CD4-positive, alpha-beta T cell treated with Interleukin-6 for 4 hours (primary cell): ENCODE data around the gene GUCY2C.
A peak's percentile ranks its signal among the peaks of the same experiment; 100 is the strongest.
"Not testable (repeated sequence)": the region's sequence is repeated elsewhere in the genome, so short reads cannot be mapped to it uniquely, and the experiment has no call there.

Experiments
- DNase-seq: peaks from one replicate; pipeline ENCODE4 v3.0.0-alpha.2; 2020; ENCODE audit warnings: mixed read lengths

Gene GUCY2C

DNA sequence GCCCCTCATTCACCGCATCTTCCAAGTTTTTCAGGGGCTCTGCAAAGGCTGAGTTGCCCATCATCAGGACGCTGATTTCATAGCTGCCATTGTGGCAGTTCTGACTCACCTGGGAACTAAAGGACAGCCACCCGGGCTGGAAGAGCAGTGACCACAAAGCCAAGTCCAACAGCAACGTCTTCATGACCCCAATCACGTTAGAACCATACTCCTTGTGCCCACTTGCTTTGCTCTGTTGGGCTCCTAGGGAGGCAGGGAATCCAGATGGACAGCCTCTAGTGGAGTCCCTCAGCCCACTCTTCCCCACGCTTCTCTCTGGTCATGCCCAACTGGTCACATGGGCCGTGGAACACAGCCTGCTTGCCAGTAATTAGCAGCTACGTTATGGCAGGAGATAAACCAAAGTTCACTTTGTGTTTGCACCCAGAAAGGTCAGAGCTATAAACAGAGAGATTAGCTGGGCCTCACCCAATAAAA, at the start of gene GUCY2C:
TSS of gene GUCY2C (minus strand) at position 335 of the 477 bp plus-strand sequence. CDS start at position 184, 151 bp downstream.
- DNase-seq, result no peak

DNA sequence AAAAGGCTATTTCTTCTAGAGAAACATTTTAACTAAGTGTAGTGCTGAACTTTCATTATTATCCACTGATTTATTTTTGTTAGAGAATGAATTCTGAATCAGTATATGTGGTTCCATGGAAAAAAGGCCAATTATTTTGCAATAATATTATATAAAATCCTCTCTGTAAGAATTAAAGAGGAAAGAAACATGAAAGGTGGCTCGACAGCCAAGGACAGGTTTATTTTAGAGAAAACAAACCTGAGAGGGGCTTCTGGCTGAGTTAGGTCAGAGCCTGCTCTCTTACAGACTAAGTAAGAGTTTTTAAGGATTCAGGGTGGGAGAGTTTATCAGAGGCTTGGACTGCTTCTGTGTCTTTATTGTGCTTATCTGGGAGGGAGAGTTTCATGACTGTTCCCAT, 46.7 kb upstream of the GUCY2C start:
- no peak for DNase-seq

DNA sequence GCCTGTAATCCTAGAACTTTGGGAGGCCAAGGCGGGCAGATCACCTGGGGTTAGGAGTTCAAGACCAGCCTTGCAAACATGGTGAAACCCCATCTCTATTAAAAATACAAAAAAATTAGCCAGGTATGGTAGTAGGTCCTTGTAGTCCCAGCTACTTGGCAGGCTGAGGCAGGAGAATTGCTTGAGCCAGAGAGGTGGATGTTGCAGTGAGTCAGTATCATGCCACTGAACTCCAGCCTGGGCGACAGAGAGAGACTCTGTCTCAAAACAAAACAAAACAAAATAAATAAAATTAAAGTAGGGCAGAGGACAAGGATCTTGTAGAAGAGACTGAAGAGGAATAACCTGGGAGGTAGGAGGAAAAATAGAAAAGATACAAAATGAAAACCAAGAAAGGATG, 45.5 kb upstream of the GUCY2C start:
- DNase-seq, result no peak

DNA sequence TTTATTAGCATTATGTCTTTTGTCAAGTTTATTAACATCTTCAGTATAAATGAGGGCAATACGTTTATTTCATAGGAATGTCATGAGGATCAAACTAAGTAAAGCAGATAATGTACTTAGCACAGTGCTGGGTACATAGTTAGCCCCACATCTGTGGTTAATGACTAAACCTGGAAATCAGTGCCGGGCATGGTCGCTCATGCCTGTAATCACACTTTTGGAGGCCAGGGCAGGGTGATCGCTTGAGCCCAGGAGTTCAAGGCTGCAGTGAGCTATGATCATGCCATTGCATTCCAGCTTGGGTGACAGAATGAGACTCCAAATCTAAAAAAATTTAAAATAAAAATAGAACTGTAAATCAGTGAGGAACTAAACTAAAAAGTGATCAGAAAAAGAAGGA, 44.8 kb upstream of the GUCY2C start:
- no peak for DNase-seq

DNA sequence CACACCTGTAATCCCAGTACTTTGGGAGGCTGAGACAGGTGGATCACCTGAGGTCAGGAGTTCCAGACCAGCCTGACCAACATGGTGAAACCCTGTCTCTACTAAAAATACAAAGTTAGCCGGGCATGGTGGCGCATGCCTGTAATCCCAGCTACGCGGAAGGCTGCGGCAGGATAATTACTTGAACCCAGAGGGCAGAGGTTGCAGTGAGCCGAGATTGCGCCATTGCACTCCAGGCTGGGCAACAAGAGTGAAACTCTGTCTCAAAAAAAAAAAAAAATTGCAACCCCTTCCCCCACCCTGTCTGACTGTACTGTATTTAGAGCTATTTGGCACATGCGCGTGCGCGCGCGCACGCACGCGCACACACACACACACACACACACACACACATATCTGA, 40.0 kb upstream of the GUCY2C start:
- DNase-seq, result not testable (repeated sequence)

DNA sequence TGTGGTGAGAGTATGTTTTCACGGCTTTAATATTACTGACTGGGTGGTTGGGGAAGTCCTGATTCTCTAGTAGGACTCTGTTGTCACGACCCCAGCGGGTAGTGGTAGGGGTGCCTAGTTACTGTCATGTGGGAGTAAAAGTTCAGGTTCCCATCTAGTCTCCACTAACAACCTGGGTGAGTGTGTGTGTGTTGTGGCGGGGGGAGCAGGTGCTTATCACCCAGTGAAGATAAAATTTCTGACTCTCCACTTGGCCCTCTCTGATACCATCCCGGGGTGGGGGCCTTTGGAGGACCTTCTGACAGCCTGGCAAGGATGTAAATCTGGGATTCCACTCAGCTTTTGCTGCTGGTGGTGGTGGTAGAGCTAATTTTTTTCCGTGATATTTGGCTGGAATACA, 35.4 kb upstream of the GUCY2C start:
- DNase-seq, result no peak

DNA sequence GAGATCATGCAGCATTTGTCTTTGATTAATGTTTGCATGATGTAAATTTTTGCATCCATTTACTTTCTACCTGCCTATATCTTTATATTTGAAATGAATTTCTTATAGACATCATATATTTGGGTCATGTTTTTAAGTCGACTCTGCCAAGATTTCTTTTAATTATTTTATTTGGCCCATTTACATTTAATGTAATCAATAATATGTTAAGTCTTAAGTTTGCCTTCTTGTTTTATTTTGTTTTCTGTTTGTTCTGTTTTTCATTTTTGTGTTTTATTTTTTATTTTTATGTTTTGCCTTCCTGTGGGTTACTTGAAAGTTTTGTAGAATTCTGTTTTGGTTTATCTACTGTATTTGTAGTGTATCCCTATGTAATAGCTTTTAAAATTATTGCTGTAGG, 33.2 kb upstream of the GUCY2C start:
- no peak for DNase-seq

DNA sequence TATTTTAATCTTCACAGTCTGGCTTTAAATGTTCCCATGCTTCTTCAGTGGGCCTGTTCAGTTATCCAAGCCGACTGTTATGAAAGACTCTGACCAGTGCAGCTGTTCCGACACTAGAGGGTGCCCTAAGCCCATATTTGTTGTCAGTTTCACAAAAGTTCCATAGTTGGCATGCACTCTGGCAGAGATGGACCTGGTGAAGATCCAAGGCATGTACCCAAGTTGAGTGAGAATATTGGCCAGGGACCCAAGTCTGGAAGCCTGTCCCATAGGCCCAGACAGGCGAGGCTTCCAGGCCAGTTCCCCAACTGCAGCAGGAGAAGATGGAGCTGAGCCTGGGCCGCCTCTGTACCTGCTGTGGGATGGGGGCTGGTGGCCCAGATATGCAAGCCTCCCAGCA, 27.4 kb upstream of the GUCY2C start:
- peak; percentile 73 for DNase-seq

DNA sequence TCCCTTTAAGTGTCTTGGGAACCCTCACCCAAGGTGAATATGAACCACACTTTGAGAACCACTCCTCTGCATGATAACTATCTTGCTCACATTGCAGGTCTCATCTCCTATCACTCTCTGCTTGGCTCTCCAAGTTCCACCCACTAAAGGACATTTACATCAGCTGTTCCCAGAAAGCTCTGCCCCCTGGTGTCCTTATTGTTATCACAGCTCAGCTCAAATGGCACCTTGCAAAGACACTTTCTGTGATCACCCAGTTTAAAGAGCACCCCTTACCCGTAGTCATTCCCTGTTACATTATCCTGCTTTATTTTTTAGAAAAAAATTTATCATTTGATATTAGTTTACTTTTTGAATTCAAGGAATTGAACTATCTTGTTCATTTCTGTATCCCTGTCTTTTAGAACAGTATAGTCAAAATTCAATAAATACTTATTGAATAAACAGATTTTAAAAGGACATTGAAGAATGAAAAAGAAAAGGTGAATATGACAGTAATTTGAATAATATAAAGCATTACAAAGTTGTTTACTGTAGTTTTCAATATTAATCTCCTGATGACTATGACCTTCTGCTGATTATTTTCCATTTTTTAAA, 20.5 kb upstream of the GUCY2C start:
- DNase-seq, result peak; percentile 58

DNA sequence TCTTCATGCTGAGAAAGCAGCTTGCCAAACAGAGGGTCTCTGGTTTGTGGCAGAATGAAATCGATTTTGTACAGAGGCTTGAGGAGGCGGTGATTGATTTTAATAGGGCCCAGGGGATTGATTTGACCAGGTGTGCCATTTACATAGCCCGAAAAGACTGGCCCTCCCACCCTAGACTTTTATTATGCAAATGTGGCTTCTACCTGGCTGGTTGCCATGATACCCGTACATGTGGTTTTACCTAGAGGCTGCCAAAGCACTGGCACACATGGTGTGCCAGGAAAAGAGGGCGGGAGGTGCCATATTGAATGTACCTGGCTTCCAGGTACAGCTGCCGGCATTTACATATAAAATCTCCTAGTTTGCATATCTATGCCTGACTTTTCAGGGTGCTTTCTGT, 18.0 kb upstream of the GUCY2C start:
- DNase-seq, result no peak

DNA sequence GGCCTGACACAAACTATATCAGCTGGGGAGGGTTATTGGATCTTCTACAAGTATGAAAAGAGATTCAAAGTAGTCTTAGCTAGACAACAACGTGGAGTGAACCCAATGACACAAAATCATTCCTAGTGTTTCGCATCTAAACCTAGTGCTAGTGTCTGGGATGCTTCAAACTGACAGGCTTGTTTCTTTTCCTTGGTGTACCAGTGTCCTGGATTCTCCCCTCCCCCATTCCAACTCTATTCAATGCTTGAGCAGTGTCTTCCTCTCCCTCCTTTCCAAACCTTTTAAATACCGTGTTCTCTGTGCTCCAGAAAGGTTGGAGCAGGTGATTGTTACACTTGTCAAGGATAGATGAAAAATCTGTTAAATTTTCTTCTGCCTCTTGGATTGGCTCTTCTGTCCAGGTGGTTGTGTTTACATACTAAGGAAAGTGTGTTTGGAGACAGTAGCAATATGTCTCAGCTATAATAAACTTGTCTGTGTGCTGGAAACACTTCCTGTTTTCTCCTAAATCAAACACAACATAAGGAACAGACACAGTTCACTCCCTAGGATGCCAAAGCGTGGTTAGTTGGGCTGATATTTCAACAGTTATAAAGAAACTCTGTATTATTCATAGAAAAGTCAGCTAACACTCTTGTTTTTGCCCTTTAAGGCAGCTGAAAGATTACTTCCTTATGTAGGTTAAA, 14.4 kb upstream of the GUCY2C start:
- no peak for DNase-seq

DNA sequence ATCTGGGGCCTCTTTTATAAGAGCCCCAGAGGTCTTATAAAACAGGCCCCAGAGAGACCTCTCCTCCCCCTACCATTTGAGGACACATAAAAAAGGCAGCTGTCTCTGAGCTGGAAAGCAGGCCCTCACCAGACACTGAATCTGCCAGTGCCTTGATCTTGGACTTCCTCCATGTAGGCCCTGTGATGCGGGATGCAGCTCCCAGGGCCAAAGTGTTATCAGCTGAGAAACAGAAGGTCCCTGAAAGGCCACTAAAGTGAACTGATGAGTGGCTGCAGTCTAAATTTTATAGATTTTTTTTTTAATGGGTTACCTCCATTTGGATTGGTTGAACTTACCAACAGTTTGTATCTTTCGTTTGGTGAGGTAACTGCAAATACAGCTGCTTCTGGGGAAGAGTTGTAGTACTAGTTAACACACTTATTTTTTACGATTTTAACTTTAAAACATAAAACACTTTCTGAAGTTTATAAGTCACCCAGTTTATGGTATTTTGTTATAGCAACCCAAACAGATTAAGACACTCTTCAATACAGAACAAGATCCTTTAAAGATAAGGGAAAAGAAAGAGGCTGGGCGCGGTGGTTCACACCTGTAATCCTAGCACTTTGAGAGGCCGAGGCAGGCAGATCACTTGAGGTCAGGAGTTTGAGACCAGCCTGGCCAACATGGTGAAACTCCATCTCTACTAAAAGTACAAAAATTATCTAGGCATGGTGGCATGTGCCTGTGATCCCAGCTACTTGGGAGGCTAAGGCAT, 5.6 kb upstream of the GUCY2C start:
- DNase-seq, result no peak

DNA sequence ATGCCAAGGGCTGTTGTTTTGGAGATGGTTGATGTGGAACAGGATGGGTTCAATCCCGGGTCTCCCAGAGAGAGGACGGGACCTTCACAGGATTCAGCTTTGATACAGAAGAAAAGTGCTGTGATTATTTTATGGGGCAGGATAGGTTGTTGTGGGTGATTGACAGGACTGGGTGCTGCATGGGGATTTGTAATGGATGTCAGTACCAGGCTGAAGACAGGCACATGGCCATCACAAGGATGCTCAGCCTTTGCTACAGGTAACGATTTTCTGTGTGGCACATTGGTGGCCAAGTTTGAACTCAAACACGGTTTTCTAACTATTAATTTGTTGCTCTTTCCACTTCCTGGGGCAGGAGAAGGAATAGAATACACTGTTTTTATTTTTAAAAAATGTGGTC, 4.5 kb upstream of the GUCY2C start:
- no peak for DNase-seq

DNA sequence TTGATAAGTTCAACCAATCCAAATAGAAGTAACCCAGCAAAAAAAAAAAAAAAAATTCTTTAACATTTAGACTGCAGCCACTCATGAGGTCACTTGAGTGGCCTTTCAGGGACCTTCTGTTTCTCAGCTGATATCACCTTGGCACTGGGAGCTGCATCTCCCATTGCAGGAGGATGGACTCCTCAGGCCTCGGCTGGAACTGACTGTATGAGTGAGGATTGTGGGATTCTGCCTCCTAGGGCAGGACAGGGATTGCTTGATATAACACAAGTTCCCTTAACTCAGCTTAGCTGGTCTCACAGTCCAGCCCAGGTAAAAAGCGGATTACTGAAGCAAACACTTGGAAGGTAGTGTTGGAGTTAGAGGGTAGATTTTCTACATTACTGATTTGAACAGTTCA, 3.5 kb upstream of the GUCY2C start:
- DNase-seq, result no peak

DNA sequence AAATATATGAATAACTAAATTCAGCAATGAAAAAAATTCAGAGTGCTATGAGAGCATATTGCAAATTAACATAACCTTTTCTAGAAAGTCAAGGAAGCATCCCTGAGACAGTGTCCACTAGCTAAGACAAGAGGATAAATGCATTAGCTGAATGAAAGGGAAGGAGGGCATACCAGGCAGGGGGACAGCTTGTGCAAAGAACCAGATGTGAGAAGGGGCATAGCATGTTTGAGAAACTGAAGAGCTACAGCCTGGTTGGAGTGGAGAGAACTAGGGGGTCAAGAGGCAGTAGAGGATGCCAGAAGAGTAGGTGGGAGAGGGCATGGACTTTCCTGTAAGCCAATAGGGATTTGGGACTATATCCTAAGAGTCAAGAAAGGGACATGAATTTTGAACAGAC, 2.2 kb upstream of the GUCY2C start:
- no peak for DNase-seq

DNA sequence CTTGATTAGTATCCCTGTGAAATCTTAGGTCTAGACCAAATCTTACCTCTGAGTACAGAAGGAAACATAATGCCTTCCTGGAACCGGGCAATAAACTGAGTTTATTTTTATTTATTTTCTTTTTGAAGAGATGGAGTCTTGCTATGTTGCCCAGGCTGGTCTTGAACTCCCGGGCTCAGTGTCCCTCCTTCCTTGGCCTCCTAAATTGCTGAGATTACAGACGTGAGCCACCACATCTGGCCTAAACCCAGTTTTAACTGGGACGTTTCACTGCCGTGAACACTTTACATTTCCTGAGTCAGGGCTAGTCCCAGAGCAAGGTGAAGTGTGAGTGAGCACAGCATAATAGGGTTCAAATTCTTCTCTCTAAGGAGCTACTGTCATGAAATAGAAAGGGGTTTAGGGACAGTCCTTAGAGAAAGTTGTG, 671 bp downstream of the GUCY2C start:
- DNase-seq, result no peak

DNA sequence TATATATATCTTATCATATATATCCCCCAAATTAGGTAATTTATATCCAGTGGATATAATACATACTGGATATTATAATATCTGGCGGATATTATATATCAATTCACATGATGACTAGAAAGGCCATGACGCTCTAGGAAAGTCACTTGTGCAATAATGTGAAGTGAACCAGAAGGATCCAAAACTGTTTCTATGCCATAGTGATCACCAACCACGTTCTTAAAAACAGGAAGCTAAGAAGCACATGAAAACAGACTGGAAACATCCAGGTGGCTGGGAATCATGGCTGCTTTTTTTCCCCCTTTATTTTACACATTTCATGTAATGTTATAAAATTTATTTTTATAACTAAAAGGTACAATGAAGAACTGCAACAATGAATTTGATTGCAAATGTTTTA, 1.4 kb downstream of the GUCY2C start:
- no peak for DNase-seq

DNA sequence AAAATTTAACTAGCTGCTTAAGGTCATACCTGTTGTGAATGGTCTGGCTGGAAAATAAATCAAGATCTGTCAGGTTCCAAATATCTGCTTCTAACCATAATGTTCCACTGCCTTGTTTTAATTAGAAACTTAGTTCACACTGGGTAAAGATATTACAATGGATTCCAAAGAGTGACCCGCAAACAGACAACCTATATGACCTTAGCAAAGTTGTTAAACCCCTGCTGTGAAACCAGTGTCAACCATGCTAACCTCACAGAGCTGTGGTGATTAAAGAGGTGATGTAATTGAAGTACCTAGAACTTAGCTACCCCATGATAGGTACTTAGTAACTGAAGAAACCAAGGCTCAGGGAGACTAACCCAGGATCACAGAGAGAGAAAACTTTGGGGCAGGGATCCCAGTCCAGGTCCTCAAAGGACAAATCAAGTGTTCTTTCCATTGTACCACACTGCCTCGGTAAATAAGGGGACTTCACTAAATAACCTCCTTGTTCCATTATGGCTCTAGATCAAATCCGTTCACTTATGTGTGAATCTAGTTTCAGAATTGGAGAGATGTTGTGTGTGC, 2.2 kb downstream of the GUCY2C start:
- no peak for DNase-seq

DNA sequence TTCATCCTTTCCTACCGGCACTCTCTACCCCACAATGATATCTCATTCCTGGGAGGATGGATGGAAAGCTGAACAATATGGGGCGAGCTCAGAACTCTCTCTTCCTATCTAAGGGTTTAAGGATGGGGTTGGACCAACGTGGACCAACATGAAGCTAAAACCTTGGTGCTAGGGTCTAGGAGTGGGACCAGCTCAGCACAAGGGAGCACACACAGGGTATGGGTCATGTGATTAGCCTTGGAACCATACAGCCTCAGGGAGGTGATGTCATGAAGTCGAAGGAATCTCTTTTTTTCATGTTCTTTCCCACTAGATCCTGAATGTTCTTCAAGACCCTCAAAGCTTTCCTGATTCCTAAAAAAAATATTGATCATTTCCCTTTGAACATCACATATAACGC, 3.3 kb downstream of the GUCY2C start:
- no peak for DNase-seq

DNA sequence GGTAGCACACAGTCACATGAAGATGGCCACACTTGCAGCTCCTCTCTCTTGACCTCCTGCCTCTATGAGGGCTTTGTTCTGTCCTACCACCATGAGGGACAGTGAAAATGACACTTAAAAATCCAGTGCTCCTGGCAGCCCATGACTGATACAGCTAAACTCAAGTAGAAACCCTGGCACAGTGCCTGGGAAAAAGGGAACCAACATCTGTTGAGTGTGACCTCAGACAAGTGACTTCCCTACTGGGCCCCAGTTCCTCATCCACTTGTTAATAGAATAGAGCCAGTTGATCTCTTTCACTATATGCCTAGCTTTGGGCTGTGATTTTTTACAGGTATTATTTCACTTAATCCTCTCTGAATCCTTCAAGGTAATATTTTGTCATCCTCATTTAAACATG, 4.8 kb downstream of the GUCY2C start:
- DNase-seq, result no peak

DNA sequence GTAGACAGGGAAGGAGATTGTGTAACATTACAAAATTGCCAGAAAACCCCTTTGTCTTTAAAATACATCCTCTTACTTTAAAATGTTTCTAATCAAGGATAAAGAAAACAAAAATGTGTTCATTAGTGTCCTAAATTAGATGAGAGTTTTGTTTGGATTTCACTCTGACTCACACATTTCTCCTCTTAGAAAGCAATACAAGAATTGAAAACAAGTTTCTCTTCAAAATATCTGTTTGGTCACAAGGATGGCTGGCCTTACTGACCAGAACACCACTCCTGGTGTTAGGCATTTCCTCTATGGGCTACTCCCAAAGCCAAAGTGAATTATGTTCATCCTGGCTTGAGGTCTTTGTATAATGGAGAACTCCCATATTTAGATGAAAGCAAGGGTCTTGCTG, 6.4 kb downstream of the GUCY2C start:
- no peak for DNase-seq

DNA sequence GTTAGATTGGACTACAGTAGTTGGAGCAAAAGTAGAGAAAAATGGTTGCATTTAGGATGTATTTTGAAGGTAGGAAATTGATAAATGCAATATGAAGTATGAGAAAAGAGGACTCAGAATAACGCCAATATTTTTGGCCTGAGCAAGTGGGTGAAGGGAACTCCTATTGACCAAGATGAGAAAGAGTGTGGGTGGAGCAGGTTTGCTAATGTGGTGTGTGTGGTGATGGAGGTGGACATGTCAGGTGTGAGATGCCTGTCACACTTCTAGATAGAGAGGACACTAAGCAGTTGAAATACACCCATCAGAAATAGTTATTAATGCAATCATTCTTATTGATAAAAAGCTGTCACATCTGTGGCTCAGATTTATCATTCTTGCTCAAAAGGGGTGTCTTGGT, 7.3 kb downstream of the GUCY2C start:
- DNase-seq, result no peak

DNA sequence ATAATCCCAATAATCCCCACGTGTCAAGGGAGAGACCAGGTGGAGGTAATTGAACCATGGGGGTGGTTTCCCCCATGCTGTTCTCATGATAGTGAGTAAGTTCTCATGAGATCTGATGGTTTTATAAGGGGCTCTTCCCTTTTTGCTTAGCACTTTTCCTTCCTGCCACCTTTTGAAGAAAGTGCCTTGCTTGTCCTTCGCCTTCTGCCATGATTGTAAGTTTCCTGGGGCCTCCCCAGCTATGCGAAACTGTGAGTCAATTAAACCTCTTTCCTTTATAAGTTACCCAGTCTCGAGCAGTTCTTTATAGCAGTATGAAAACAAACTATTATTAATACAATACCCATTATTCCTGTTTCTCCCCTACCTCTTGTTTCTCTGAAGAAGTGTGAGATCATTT, 14.2 kb downstream of the GUCY2C start:
- DNase-seq, result not testable (repeated sequence)

DNA sequence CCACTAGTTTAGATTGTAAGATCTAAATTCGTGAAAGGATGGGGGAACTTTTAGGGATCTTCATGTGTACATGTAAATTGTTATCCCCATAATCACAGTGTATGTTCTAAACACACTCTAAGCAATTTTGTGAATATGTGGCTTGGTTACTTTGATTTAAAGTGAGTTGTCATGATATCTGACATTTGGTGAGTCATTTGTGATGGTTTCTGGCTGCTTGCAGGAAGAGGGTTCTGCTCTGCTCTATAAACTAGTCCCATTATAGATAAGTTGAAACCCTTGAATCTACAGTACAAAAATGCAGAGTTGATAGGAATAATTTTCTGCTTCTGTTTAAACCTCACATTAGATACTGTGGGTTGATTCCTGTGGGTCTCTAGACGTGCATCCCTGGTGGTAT, 14.8 kb downstream of the GUCY2C start:
- no peak for DNase-seq
